Erythroblast (primary cell): Measurements from ENCODE around the gene SLC22A4.

ENCODE experiments used
- DNase-seq, 2 experiments: peaks; one replicate each; lab custom pipeline; 2025; lab: John Stamatoyannopoulos, UW
- GATA1 ChIP-seq: IDR thresholded peaks from 2 replicates; pipeline ENCODE4 v1.6.1; 2011; ENCODE audit warnings: low read depth, mild to moderate bottlenecking, control low read depth, low read length, moderate library complexity
- POLR2A ChIP-seq: IDR thresholded peaks from 2 replicates; pipeline ENCODE4 v1.6.1; 2011; ENCODE audit warnings: mild to moderate bottlenecking, low read length

The SLC22A4 gene

DNA sequence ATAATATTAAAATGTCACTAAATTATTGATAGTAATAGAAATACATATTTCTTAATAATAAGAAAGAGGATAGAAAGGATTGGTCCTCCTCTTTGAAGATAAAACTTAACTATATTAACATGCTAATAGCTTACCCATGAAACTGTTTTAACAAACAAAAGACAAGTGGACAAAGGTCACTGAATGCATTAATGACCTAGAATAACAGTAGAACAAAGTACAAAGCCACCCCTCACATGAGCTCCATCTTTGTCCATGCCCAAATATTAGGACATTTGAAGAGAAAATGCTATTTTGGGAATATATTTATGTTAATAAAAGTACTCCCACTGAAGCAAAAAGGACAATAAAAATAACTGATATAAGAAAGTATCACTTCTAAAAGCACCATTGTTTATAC, 41.2 kb downstream of the SLC22A4 start:
- DNase-seq, result no peak
- TF ChIP-seq POLR2A (no peak), GATA1 (no peak)

GRCh38 chr5:132339502-132339901, 45.3 kb downstream of the SLC22A4 start:
- no peak for TF ChIP-seq GATA1
- no peak for TF ChIP-seq POLR2A
- no peak for DNase-seq

DNA sequence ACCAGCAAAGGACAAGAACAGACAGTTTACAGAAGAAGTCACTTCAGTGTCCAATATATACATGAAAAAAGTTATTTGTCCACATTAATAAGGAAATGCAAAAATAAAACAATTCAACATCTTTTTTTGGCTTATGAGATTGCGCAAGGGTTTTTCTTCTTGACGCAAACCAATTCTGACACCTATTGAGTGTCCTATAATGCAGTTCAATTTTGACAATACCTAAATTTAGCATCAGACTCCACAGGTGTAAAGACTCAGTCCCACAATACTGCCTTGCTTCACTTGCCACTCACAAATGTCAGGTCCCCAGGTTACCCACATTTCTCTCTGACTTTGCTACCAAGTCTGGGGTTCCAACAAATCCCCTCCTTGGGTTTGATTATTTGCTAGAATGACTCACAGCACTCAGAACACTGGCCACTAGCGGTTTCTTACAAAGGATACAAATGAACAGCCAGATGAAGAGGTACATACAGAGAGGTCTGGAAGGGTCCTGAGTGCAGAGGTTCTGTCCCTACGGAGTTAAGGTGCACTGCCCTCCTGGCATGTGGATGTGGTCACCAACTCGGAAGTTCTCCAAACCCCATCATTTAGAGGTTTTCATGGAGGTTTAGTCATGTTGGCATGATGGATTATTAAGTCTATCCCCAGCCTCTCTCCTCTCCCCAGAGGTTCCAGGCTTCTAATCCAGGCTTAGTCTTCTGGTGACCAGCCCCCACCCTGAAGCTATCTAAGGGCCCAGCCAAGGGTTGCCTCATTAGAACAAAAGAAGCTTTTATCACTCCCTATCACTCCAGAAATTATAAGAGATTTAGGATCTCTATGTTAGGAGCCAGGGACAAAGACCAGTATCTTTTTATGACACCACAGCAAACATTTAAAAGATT, 48.3 kb downstream of the SLC22A4 start:
- no peak for TF ChIP-seq POLR2A
- no peak for TF ChIP-seq GATA1
- DNase-seq, result no peak

- DNase-seq, result no peak
Measured at GRCh38 chr5:132344775-132345514, 50.8 kb downstream of the SLC22A4 start.

DNA sequence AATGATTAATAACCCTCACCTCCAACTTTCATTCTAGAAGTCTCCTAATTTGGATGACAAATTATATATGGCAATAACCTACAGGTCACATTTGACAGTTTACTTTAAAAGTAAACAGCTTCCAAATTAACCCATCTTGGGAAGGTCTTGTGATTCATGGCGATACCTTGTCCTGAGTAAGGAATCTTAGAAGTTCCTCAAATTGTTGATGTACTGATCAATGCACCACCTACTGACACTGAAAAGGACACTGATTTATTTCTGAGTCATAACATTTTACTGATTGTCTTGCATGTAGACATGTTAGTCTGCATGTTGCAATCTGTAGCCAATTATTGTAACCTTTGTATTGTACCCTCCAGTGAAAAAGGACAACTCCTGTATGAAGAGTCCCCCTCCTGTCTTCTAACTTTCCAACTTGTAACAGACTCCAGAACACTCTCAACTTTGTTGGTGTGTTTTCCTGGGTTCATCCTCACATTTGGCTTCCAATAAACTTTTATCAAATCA, 59.3 kb downstream of the SLC22A4 start:
- DNase-seq, result no peak
- TF ChIP-seq POLR2A (no peak), GATA1 (no peak)

More at GRCh38 chr5:132344775-132345514, 50.8 kb downstream of the SLC22A4 start:
- no peak for TF ChIP-seq GATA1
- TF ChIP-seq POLR2A, result no peak

- DNase-seq, result no peak
- TF ChIP-seq GATA1 (no peak), POLR2A (no peak)
Measured at GRCh38 chr5:132354381-132355139, 60.4 kb downstream of the SLC22A4 start.

GRCh38 chr5:132355140-132355765, 61.1 kb downstream of the SLC22A4 start:
- no peak for DNase-seq
- TF ChIP-seq POLR2A (no peak), GATA1 (no peak)

- no peak for TF ChIP-seq POLR2A
- no peak for TF ChIP-seq GATA1
- no peak for DNase-seq
Measured at GRCh38 chr5:132358775-132359174, 64.6 kb downstream of the SLC22A4 start.

DNA sequence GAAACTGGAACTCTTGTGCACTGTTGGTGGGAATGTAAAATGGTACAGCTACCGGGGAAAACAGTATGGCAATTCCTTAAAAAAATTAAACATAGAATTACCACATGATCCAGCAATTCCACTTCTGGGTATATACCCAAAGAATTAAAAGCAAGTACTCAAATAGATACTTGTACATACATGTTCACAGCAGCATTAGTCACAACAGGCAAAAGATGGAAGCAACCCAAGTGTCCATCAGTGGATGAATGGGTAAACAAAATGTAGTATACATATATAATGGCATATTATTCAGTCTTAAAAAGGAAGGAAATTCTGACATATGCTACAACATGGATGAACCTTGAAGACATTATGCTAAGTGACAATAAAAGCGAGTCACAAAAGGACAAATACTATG, 67.9 kb downstream of the SLC22A4 start:
- no peak for DNase-seq
- no peak for TF ChIP-seq GATA1
- TF ChIP-seq POLR2A, result no peak

DNA sequence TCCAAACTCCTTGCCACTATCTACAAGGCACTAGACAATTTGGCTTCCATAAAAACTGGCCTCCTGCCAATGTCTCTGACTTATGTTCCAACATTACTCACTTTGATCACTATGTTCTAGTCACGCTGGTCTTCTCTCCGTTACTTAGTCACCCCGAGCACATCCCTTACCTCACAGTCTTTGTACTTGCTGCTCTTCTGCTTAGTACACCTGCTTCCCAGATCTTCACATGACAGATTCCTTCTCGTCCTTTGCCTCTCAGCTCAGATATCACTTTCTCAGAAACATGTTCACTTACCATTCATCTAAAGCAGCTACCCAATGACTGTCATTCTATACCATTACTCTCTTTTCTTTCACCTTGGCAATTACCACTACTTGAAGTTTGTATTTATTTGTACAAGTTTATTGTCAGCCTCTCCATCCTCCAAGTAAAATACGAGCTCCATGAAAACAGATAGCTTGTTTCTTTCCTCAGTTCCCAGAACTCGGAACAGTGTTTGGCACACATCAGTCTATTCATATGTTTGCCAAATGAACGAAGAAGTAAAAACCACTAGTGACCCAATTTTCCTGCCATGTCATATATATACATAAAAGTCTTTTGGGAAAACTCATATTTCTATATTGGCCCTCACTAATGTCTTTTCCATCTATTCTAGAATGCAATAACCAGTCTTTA, 69.4 kb downstream of the SLC22A4 start:
- peak; percentile 41 to 68 for DNase-seq

GRCh38 chr5:132364319-132364718, 70.1 kb downstream of the SLC22A4 start:
- peak in 1 of 2 experiments; percentile 24 for DNase-seq
- TF ChIP-seq POLR2A (no peak), GATA1 (no peak)

More for the DNA sequence above, 69.4 kb downstream of the SLC22A4 start:
- TF ChIP-seq POLR2A (no peak), GATA1 (no peak)

DNA sequence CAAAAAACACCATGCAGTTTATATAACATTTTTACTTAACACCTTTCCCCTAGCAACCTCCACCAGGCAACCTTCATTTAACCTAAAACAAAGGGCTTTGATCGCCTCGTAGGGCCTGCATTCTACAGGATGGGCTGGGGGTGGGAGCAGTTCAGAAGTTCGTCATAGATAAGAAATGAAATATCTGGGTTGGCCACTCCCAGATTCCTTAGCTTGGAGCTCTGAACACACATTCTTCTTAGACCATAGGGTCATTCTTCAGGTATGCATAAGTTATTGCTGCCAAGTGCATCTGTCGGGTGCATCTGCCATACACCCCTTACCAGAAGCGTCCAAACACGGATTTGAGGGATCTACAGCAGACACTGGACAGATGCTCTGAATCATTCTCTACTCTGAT, 71.0 kb downstream of the SLC22A4 start:
- TF ChIP-seq POLR2A (no peak), GATA1 (no peak)
- DNase-seq, result peak in 1 of 2 experiments; percentile 23
